ENCODE results near the gene MATCAP1.
A peak's percentile ranks its signal among the peaks of the same experiment; 100 is the strongest.

MATCAP1 gene

GRCh38 chr16:67173808-67174705 lies 9.7 kb downstream of the MATCAP1 start:
- TF ChIP-seq TAF1 (IDR thresholded peaks at IDR 0.05; ENCODE audit: low read depth) = peak; percentile 68
- TF ChIP-seq FOXM1 (IDR thresholded peaks at IDR 0.05; ENCODE audit: borderline replicate concordance, low read depth) = no peak
- no peak; the same call in 1 of the 2 replicates for TF ChIP-seq TEAD4 (IDR thresholded peaks at IDR 0.05)
- peak; percentile 70; the same call in 1 of the 2 replicates for TF ChIP-seq ZBTB7A (IDR thresholded peaks at IDR 0.05; ENCODE audit: low read depth)
- TF ChIP-seq MAX (IDR thresholded peaks at IDR 0.05) = peak; percentile 95
- TF ChIP-seq USF1 (IDR thresholded peaks at IDR 0.05) = peak; percentile 85
- peak; percentile 51 for TF ChIP-seq NFIC (IDR thresholded peaks at IDR 0.05)
- no peak for TF ChIP-seq CREB1 (IDR thresholded peaks at IDR 0.05; ENCODE audit: low read depth)
- TF ChIP-seq RAD21 (IDR thresholded peaks at IDR 0.05; ENCODE audit: low read depth) = peak; percentile 19; the same call in 1 of the 2 replicates
- TF ChIP-seq EP300 (IDR thresholded peaks at IDR 0.05; ENCODE audit: borderline replicate concordance) = peak; percentile 39; the same call in 1 of the 2 replicates
- TF ChIP-seq REST (IDR thresholded peaks at IDR 0.05; ENCODE audit: low read depth) = no peak
- TF ChIP-seq YY1 (IDR thresholded peaks at IDR 0.05; ENCODE audit: low read depth) = 0 out of 2 replicates have a peak, but pooled peaks have one; percentile 14
- peak; percentile 36; the same call in 1 of the 2 replicates for TF ChIP-seq TCF12 (IDR thresholded peaks at IDR 0.05; ENCODE audit: low read depth)
- TF ChIP-seq EGR1 (IDR thresholded peaks at IDR 0.05) = no peak

GRCh38 chr16:67173323-67173722 lies 10.4 kb downstream of the MATCAP1 start:
- TF ChIP-seq EGR1 (IDR thresholded peaks at IDR 0.05) = no peak
- no peak for TF ChIP-seq REST (IDR thresholded peaks at IDR 0.05; ENCODE audit: low read depth)
- no peak for TF ChIP-seq YY1 (IDR thresholded peaks at IDR 0.05; ENCODE audit: low read depth)
- TF ChIP-seq NFIC (IDR thresholded peaks at IDR 0.05) = no peak
- no peak for TF ChIP-seq FOXM1 (IDR thresholded peaks at IDR 0.05; ENCODE audit: borderline replicate concordance, low read depth)
- no peak for TF ChIP-seq USF1 (IDR thresholded peaks at IDR 0.05)
- no peak for TF ChIP-seq EP300 (IDR thresholded peaks at IDR 0.05; ENCODE audit: borderline replicate concordance)
- TF ChIP-seq ZBTB7A (IDR thresholded peaks at IDR 0.05; ENCODE audit: low read depth) = no peak
- no peak for TF ChIP-seq MAX (IDR thresholded peaks at IDR 0.05)
- no peak for TF ChIP-seq RAD21 (IDR thresholded peaks at IDR 0.05; ENCODE audit: low read depth)
- no peak for TF ChIP-seq TEAD4 (IDR thresholded peaks at IDR 0.05)

- no peak for TF ChIP-seq TEAD4 (IDR thresholded peaks at IDR 0.05)
- TF ChIP-seq RAD21 (IDR thresholded peaks at IDR 0.05; ENCODE audit: low read depth) = no peak
- TF ChIP-seq REST (IDR thresholded peaks at IDR 0.05; ENCODE audit: low read depth) = no peak
- TF ChIP-seq ZBTB7A (IDR thresholded peaks at IDR 0.05; ENCODE audit: low read depth) = no peak
- TF ChIP-seq EGR1 (IDR thresholded peaks at IDR 0.05) = no peak
- no peak for TF ChIP-seq CEBPB (IDR thresholded peaks at IDR 0.05)
- TF ChIP-seq TCF12 (IDR thresholded peaks at IDR 0.05; ENCODE audit: low read depth) = no peak
- no peak for TF ChIP-seq NFIC (IDR thresholded peaks at IDR 0.05)
- TF ChIP-seq EP300 (IDR thresholded peaks at IDR 0.05; ENCODE audit: borderline replicate concordance) = no peak
- no peak for TF ChIP-seq CREB1 (IDR thresholded peaks at IDR 0.05; ENCODE audit: low read depth)
- no peak for TF ChIP-seq FOXM1 (IDR thresholded peaks at IDR 0.05; ENCODE audit: borderline replicate concordance, low read depth)
- TF ChIP-seq MAX (IDR thresholded peaks at IDR 0.05) = no peak
- no peak for TF ChIP-seq USF1 (IDR thresholded peaks at IDR 0.05)
- TF ChIP-seq YY1 (IDR thresholded peaks at IDR 0.05; ENCODE audit: low read depth) = no peak
- no peak for TF ChIP-seq TAF1 (IDR thresholded peaks at IDR 0.05; ENCODE audit: low read depth)
These were observed 12.7 kb downstream of the MATCAP1 start for GRCh38 chr16:67170949-67171649.

Data from Ishikawa (cell line).